Ovary (tissue), 9 donors: ENCODE measurements around the gene ICA1L. TPM values are rescaled to one million over a fixed set of nuclear protein-coding genes. Genes with fewer than 3 reads are reported as not detected.

Experiments
- DNase-seq, 5 donors: peaks; one replicate each; pipeline ENCODE4 v3.0.0-alpha.2; 2019 to 2020
- H3K27ac ChIP-seq, 2 donors: fragments of 200-600 bp; one replicate each; pipeline versions ENCODE4 v1.5.1 to v1.8.0; 2019 to 2022
- H3K27me3 ChIP-seq: fragments of 200-600 bp; one replicate; pipeline ENCODE4 v1.8.0; 2022
- H3K36me3 ChIP-seq: fragments of 200-600 bp; sonication (generic); one replicate; pipeline ENCODE4 v1.5.1; 2019
- H3K4me1 ChIP-seq: one replicate; pipeline ENCODE4 v1.8.1; 2013; ENCODE audit warnings: mild to moderate bottlenecking, moderate library complexity; ENCODE audit not compliant: insufficient read depth
- H3K4me3 ChIP-seq: fragments of 200-600 bp; sonication (generic); one replicate; pipeline ENCODE4 v1.5.1; 2017
- H3K9me3 ChIP-seq, 2 donors: fragments of 200-600 bp in 1 of 2; sonication (generic) in 1 of 2; one replicate each; pipeline versions ENCODE4 v1.5.1 to v1.8.1; 2013 to 2019; ENCODE audit warnings: mild to moderate bottlenecking in 1 of 2, moderate library complexity in 1 of 2
- CTCF ChIP-seq, 3 donors: fragments of 450-650 bp in 2 of 3; fragments of 200-600 bp in 1 of 3; IDR thresholded peaks; one replicate each; pipeline versions ENCODE4 v1.5.1 to v1.8.0; 2016 to 2022; ENCODE audit warnings: antibody characterized with exemption in 3 of 3, mild to moderate bottlenecking in 1 of 3
- EP300 ChIP-seq: sonication (generic); formaldehyde crosslinking; IDR thresholded peaks from one replicate; pipeline ENCODE4 v1.6.1; 2017; ENCODE audit warnings: antibody characterized with exemption
- POLR2A ChIP-seq: fragments of 450-650 bp; IDR thresholded peaks from one replicate; pipeline ENCODE4 v1.6.1; 2017; ENCODE audit warnings: antibody characterized with exemption, mild to moderate bottlenecking, moderate library complexity
- WGBS, 3 donors: extraction: QIAGEN DNeasy Blood & Tissue Kit in 1 of 3; methylation state at CpG; one replicate each; pipeline versions ENCODE4 v1.1.5 to v1.1.7; 2013 to 2017; 5-methylcytosine and 5-hydroxymethylcytosine counted together
- intact Hi-C, 4 donors: fragments of 100-400 bp; cut with DNase I; formaldehyde crosslinking; loops; one replicate each; pipeline versions ENCODE4 v1.11.0 to v1.15.1; 2022 to 2023
- polyA plus RNA-seq, 2 donors: library from polyadenylated mRNA; stranded (reverse); fragments of 200-250 nt in 1 of 2; fragments of 350-450 nt in 1 of 2; fragmentation: Illumina TruSeq in 1 of 2; extraction: RNeasy Lipid Tissue Mini Kit (QIAGEN cat#74804) in 1 of 2; gene quantifications; one replicate each; pipeline ENCODE4 v1.2.3, GENCODE V29; 2013 to 2014
- total RNA-seq, 7 donors: library from RNA; depleted of rRNA in 2 of 7; stranded (reverse); fragments of >200 nt in 2 of 7; fragmentation: NEBNext Ultra II Directional in 3 of 7; extraction: Animal tissue kit (Norgen Biotek cat#: 25700) in 3 of 7; gene quantifications; one replicate each; pipeline versions ENCODE4 v1.1.0 to v1.2.4, GENCODE V29; 2016 to 2023
- donor health status: DM: no; HTN: no; CAD: no; lungs with moderate emphysema.
- donor health status: DM: no; HTN: no; CAD: no.
- donor health status: Bipolar disorder and iron deficiency.
- donor health status: DM: yes; HTN: yes; CAD: no.
- donor health status: DM: no; HTN: no; CAD: no.
- donor health status: DM: yes; HTN: yes; CAD: no.

Gene ICA1L
- total and polyA plus RNA-seq, 9 donors = 6.3 to 24.6 (median 19.7) TPM

- TF ChIP-seq CTCF (IDR thresholded peaks at IDR 0.05) = no peak
- Histone ChIP-seq H3K4me1 (no peaks in the 10 kb centered on the region), H3K9me3 (no peaks in the 10 kb centered on the region), H3K36me3 (no peaks in the 10 kb centered on the region), H3K27ac (no peak overlapping the region), H3K27me3 (no peaks in the 10 kb centered on the region), H3K4me3 (no peak overlapping the region)
- DNase-seq = peak in 2 of 5 donors; percentile 32 to 34
- intact Hi-C loops = no loop called here
- 39 to 43% (median 39%) methylated on average over 6 of the region's 6 CpGs for WGBS, 3 donors
Measured at GRCh38 chr2:202831242-202832220, 40.0 kb downstream of the ICA1L start.

GRCh38 chr2:202824901-202825300 lies 46.7 kb downstream of the ICA1L start:
- Histone ChIP-seq H3K4me1 (no peaks in the 10 kb centered on the region), H3K27ac (no peak overlapping the region), H3K9me3 (no peaks in the 10 kb centered on the region), H3K36me3 (no peaks in the 10 kb centered on the region), H3K27me3 (no peaks in the 10 kb centered on the region), H3K4me3 (no peak overlapping the region)
- intact Hi-C loops = no loop called here
- TF ChIP-seq CTCF (IDR thresholded peaks at IDR 0.05) = no peak
- TF ChIP-seq EP300 = no peak
- TF ChIP-seq POLR2A = no peak
- DNase-seq = no peak
- 94 to 97% (median 95%) methylated on average over 1 of the region's 1 CpG for WGBS, 3 donors

DNA sequence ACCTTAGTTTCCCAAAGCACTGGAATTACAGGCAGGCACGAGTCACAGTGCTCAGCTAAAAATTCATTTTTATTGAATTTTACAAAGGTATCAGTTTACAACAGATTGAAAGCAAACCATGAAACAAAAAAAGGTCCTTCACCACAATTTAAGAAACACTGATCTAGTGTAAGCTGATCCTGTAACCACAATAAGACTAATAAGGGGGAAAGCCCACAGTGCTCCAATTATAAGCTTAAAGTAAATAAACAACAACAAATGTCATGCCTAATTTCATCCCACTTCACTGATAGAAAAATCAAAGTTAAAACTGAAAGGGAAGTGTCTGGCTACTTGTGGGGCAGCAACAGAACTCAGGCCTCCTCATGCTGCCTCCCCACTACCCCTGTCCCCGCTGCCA lies 49.2 kb downstream of the ICA1L start:
- Histone ChIP-seq H3K4me1 (no peaks in the 10 kb centered on the region), H3K27me3 (no peaks in the 10 kb centered on the region), H3K27ac (no peak overlapping the region), H3K36me3 (no peaks in the 10 kb centered on the region), H3K4me3 (no peak overlapping the region), H3K9me3 (no peaks in the 10 kb centered on the region)
- intact Hi-C loops = no loop called here
- 93 to 97% (median 95%) methylated on average over 2 of the region's 2 CpGs for WGBS, 3 donors
- no peak for DNase-seq
- TF ChIP-seq CTCF (IDR thresholded peaks at IDR 0.05) (no peak), POLR2A (no peak), EP300 (no peak)

GRCh38 chr2:202821206-202822160 lies 50.1 kb downstream of the ICA1L start:
- no peak for TF ChIP-seq POLR2A
- TF ChIP-seq EP300 = no peak
- no peak for TF ChIP-seq CTCF (IDR thresholded peaks at IDR 0.05)
- Histone ChIP-seq H3K4me1 (peaks cover under 1% of the 10 kb centered on the region), H3K27ac (no peak overlapping the region), H3K36me3 (no peaks in the 10 kb centered on the region), H3K27me3 (no peaks in the 10 kb centered on the region), H3K4me3 (no peak overlapping the region), H3K9me3 (no peaks in the 10 kb centered on the region)
- intact Hi-C loops = no loop called here
- WGBS, 3 donors = 92 to 96% (median 96%) methylated on average over 7 of the region's 7 CpGs
- DNase-seq = no peak
